HFFc6 (cell line): ENCODE data around the gene STOML3. TPM values are rescaled to one million over a fixed set of nuclear protein-coding genes. Genes with fewer than 3 reads are reported as not detected.

ENCODE experiments used
- DNase-seq: peaks from one replicate; pipeline ENCODE4 v3.0.0-alpha.2; 2018
- H3K27ac Mint-ChIP-seq: 2 replicates; pipeline ENCODE4 v1.8.0; 2020; ENCODE audit warnings: mild to moderate bottlenecking, mixed read lengths
- H3K27me3 Mint-ChIP-seq: 2 replicates; pipeline ENCODE4 v1.8.0; 2021; ENCODE audit warnings: mild to moderate bottlenecking, moderate library complexity, mixed read lengths; ENCODE audit not compliant: insufficient read depth
- H3K36me3 Mint-ChIP-seq: 2 replicates; pipeline ENCODE4 v1.8.0; 2021; ENCODE audit warnings: low read depth, mixed read lengths
- H3K4me1 Mint-ChIP-seq: 2 replicates; pipeline ENCODE4 v1.8.0; 2020; ENCODE audit warnings: low read depth, mixed read lengths
- H3K4me3 Mint-ChIP-seq: 2 replicates; pipeline ENCODE4 v1.8.0; 2020; ENCODE audit warnings: mild to moderate bottlenecking, moderate library complexity, mixed read lengths
- H3K9me3 Mint-ChIP-seq: 2 replicates; pipeline ENCODE4 v1.8.0; 2020; ENCODE audit warnings: mild to moderate bottlenecking, mixed read lengths
- CTCF ChIP-seq: fragments of 200-600 bp; sonication (generic); IDR thresholded peaks from 2 replicates; pipeline ENCODE4 v1.5.0; 2021; ENCODE audit warnings: antibody characterized with exemption, mild to moderate bottlenecking
- total RNA-seq, 6 experiments: library from RNA; stranded (reverse); fragmentation: NEBNext Ultra II Directional; extraction: Animal tissue kit (Norgen Biotek cat#: 25700); gene quantifications; 2 replicates in 1 of 6; 3 replicates in 5 of 6; pipeline ENCODE4 v1.2.3, GENCODE V29; 2021

Gene STOML3
- total RNA-seq, 6 experiments from 2014 or later, result not detected

GRCh38 chr13:39037410-39037879 lies 46.8 kb upstream of the STOML3 start:
- Mint-ChIP-seq H3K27me3 (peaks cover 2% of the 10 kb centered on the region; the same call in 1 of the 2 replicates), H3K4me1 (peaks cover 41% of the 10 kb centered on the region), H3K36me3 (peaks cover 4% of the 10 kb centered on the region; the same call in 1 of the 2 replicates), H3K4me3 (peak overlapping the region; percentile 97), H3K9me3 (no peaks in the 10 kb centered on the region), H3K27ac (peak overlapping the region; percentile 99)
- no peak for DNase-seq
- TF ChIP-seq CTCF, result no peak

GRCh38 chr13:39036212-39036611 lies 45.6 kb upstream of the STOML3 start:
- H3K4me1 Mint-ChIP-seq, result peaks cover 41% of the 10 kb centered on the region

GRCh38 chr13:39035799-39036198 lies 45.2 kb upstream of the STOML3 start:
- Mint-ChIP-seq H3K27me3 (peaks cover 2% of the 10 kb centered on the region; the same call in 1 of the 2 replicates), H3K27ac (peak overlapping the region; percentile 64), H3K9me3 (no peaks in the 10 kb centered on the region), H3K36me3 (peaks cover 4% of the 10 kb centered on the region; the same call in 1 of the 2 replicates), H3K4me3 (peak overlapping the region; percentile 97), H3K4me1 (peaks cover 38% of the 10 kb centered on the region)
- no peak for DNase-seq
- TF ChIP-seq CTCF, result no peak

More at GRCh38 chr13:39036212-39036611, 45.6 kb upstream of the STOML3 start:
- DNase-seq, result no peak
- Mint-ChIP-seq H3K27ac (peak overlapping the region; percentile 64), H3K4me3 (peak overlapping the region; percentile 97), H3K36me3 (peaks cover 4% of the 10 kb centered on the region; the same call in 1 of the 2 replicates), H3K9me3 (no peaks in the 10 kb centered on the region), H3K27me3 (peaks cover 2% of the 10 kb centered on the region; the same call in 1 of the 2 replicates)
- no peak for TF ChIP-seq CTCF

- H3K27me3 Mint-ChIP-seq, result peaks cover 2% of the 10 kb centered on the region; the same call in 1 of the 2 replicates
- H3K4me1 Mint-ChIP-seq, result peaks cover 32% of the 10 kb centered on the region
- no peaks in the 10 kb centered on the region for H3K9me3 Mint-ChIP-seq
- no peak for TF ChIP-seq CTCF
- H3K4me3 Mint-ChIP-seq, result peak overlapping the region; percentile 97
- H3K36me3 Mint-ChIP-seq, result peaks cover 4% of the 10 kb centered on the region; the same call in 1 of the 2 replicates
- no peak for DNase-seq
- H3K27ac Mint-ChIP-seq, result no peak overlapping the region; the same call in 1 of the 2 replicates
Observed at GRCh38 chr13:39035204-39035603, 44.6 kb upstream of the STOML3 start.

GRCh38 chr13:39034085-39034484 lies 43.5 kb upstream of the STOML3 start:
- no peak for DNase-seq
- Mint-ChIP-seq H3K4me1 (peaks cover 26% of the 10 kb centered on the region), H3K4me3 (no peak overlapping the region), H3K9me3 (no peaks in the 10 kb centered on the region), H3K27me3 (peaks cover 2% of the 10 kb centered on the region; the same call in 1 of the 2 replicates), H3K36me3 (peaks cover 4% of the 10 kb centered on the region; the same call in 1 of the 2 replicates), H3K27ac (no peak overlapping the region)
- TF ChIP-seq CTCF, result no peak
